Smooth muscle cell (in vitro differentiated cells): ENCODE data around the gene LAMA3. TPM values are rescaled to one million over a fixed set of nuclear protein-coding genes. Genes with fewer than 3 reads are reported as not detected.

Experiments used
- DNase-seq: peaks from one replicate; lab custom pipeline; 2025; ENCODE audit not compliant: unreplicated experiment; lab: John Stamatoyannopoulos, UW
- H2AFZ ChIP-seq: fragments of 200-600 bp; sonication (generic); 2 replicates; pipeline ENCODE4 v1.6.0; 2016; ENCODE audit warnings: antibody characterized with exemption, low read depth, mild to moderate bottlenecking
- H3F3A ChIP-seq: fragments of 200-600 bp; sonication (generic); 2 replicates; pipeline ENCODE4 v1.6.0; 2017; ENCODE audit warnings: antibody characterized with exemption, low read depth
- H3K27ac ChIP-seq: fragments of 200-600 bp; sonication (generic); 2 replicates; pipeline ENCODE4 v1.5.1; 2016; ENCODE audit warnings: low read depth, mild to moderate bottlenecking
- H3K27me3 ChIP-seq: fragments of 200-600 bp; sonication (generic); 2 replicates; pipeline ENCODE4 v1.6.1; 2016; ENCODE audit warnings: low read depth, mild to moderate bottlenecking
- H3K36me3 ChIP-seq: fragments of 200-600 bp; sonication (generic); 2 replicates; pipeline ENCODE4 v1.5.1; 2016; ENCODE audit warnings: low read depth
- H3K4me1 ChIP-seq: fragments of 200-600 bp; sonication (generic); 2 replicates; pipeline ENCODE4 v1.5.1; 2016; ENCODE audit warnings: low read depth
- H3K4me2 ChIP-seq: fragments of 200-600 bp; sonication (generic); 2 replicates; pipeline ENCODE4 v1.6.0; 2016; ENCODE audit warnings: mild to moderate bottlenecking
- H3K4me3 ChIP-seq: fragments of 200-600 bp; sonication (generic); 2 replicates; pipeline ENCODE4 v1.5.1; 2016; ENCODE audit warnings: mild to moderate bottlenecking
- H3K79me2 ChIP-seq: fragments of 200-600 bp; sonication (generic); 2 replicates; pipeline ENCODE4 v1.6.0; 2016; ENCODE audit warnings: low read depth, mild to moderate bottlenecking
- H3K9ac ChIP-seq: fragments of 200-600 bp; sonication (generic); 2 replicates; pipeline ENCODE4 v1.6.0; 2016; ENCODE audit warnings: low read depth
- H3K9me3 ChIP-seq: fragments of 200-600 bp; sonication (generic); replicated peaks from 2 replicates; pipeline ENCODE4 v1.5.1; 2016; ENCODE audit warnings: low read depth
- H4K20me1 ChIP-seq: fragments of 200-600 bp; sonication (generic); 2 replicates; pipeline ENCODE4 v1.6.0; 2016; ENCODE audit warnings: low read depth
- WGBS: methylation state at CpG from one replicate; pipeline ENCODE4 v1.1.7; 2016; ENCODE audit warnings: low lambda C conversion rate; 5-methylcytosine and 5-hydroxymethylcytosine counted together
- polyA plus RNA-seq: library from polyadenylated mRNA; unstranded; fragments of >200 nt; fragmentation: Nextera tagmentation; extraction: Ambion mirVana; gene quantifications from 2 replicates; pipeline ENCODE4 v1.2.1, GENCODE V29; 2016
- total RNA-seq: library from RNA; depleted of rRNA; stranded (reverse); fragments of >200 nt; gene quantifications from 2 replicates; pipeline ENCODE4 v1.2.3, GENCODE V29; 2014
- TF ChIP-seq, protein P1 (sequence below): fragments of 200-600 bp; sonication (generic); IDR thresholded peaks from 2 replicates; pipeline ENCODE4 v1.5.1; 2017; ENCODE audit warnings: borderline replicate concordance, mild to moderate bottlenecking, antibody characterized with exemption; ENCODE audit not compliant: insufficient read depth, poor library complexity, severe bottlenecking

LAMA3 gene
- total and polyA plus RNA-seq, 2 experiments from 2014 or later, result 7.8 to 23.1 TPM

DNA sequence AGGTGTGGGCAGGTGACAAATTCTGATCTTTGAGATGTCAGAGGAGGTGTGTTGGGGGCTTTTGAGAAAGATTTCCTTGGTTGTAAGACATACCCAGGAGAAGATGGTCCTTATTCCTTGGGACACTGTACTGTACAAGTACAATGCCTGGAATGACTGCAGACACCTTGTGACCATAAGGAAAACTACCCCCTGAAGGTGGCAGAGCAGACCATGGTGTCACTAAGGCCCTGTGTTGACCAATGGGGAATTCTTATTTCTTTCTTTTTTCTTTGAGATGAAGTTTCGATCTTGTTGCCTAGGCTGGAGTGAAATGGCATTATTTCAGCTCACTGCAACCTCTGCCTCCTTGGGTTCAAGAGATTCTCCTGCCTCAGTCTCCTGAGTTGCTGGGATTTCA, 22.1 kb upstream of the LAMA3 start:
- Histone ChIP-seq H3K27me3 (peaks cover 63% of the 10 kb centered on the region), H3K79me2 (no peaks in the 10 kb centered on the region), H3K4me1 (no peaks in the 10 kb centered on the region), H3K36me3 (no peaks in the 10 kb centered on the region), H4K20me1 (no peaks in the 10 kb centered on the region), H3K4me3 (no peak overlapping the region), H3K27ac (no peak overlapping the region), H3F3A (no peaks in the 10 kb centered on the region), H3K9me3 (no peaks in the 10 kb centered on the region), H2AFZ (no peak overlapping the region), H3K9ac (no peak overlapping the region), H3K4me2 (no peak overlapping the region)
- TF ChIP-seq, protein P1, sequence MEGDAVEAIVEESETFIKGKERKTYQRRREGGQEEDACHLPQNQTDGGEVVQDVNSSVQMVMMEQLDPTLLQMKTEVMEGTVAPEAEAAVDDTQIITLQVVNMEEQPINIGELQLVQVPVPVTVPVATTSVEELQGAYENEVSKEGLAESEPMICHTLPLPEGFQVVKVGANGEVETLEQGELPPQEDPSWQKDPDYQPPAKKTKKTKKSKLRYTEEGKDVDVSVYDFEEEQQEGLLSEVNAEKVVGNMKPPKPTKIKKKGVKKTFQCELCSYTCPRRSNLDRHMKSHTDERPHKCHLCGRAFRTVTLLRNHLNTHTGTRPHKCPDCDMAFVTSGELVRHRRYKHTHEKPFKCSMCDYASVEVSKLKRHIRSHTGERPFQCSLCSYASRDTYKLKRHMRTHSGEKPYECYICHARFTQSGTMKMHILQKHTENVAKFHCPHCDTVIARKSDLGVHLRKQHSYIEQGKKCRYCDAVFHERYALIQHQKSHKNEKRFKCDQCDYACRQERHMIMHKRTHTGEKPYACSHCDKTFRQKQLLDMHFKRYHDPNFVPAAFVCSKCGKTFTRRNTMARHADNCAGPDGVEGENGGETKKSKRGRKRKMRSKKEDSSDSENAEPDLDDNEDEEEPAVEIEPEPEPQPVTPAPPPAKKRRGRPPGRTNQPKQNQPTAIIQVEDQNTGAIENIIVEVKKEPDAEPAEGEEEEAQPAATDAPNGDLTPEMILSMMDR, result no peak
- WGBS, result 100% methylated on average over 1 of the region's 1 CpG
- DNase-seq, result no peak

DNA sequence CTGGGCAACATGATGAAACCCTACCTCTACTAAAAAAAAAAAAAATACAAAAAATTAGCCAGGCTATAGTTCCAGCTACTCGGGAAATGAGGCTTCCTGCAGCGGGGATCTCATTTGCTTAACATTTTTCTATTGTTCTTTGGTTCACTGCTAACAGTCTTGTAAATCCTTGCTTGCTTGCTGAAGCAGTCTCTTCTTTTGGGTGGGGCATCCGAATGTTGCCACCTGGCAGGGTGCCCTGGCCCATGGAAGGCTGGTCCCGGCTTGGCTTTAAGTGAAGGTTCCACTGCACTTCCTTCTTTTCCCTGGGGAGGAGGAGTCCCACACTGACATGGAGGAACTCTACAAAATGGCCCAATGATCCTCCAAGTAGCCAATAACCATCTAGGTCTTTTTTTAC, 20.5 kb upstream of the LAMA3 start:
- WGBS, result 39% methylated on average over 4 of the region's 4 CpGs
- TF ChIP-seq, protein P1, result no peak
- Histone ChIP-seq H4K20me1 (no peaks in the 10 kb centered on the region), H3K4me3 (no peak overlapping the region), H3F3A (no peaks in the 10 kb centered on the region), H3K27ac (no peak overlapping the region), H3K79me2 (no peaks in the 10 kb centered on the region), H3K9ac (no peak overlapping the region), H3K27me3 (peaks cover 55% of the 10 kb centered on the region), H3K36me3 (no peaks in the 10 kb centered on the region), H2AFZ (no peak overlapping the region), H3K4me2 (no peak overlapping the region), H3K9me3 (no peaks in the 10 kb centered on the region), H3K4me1 (no peaks in the 10 kb centered on the region)
- no peak for DNase-seq

DNA sequence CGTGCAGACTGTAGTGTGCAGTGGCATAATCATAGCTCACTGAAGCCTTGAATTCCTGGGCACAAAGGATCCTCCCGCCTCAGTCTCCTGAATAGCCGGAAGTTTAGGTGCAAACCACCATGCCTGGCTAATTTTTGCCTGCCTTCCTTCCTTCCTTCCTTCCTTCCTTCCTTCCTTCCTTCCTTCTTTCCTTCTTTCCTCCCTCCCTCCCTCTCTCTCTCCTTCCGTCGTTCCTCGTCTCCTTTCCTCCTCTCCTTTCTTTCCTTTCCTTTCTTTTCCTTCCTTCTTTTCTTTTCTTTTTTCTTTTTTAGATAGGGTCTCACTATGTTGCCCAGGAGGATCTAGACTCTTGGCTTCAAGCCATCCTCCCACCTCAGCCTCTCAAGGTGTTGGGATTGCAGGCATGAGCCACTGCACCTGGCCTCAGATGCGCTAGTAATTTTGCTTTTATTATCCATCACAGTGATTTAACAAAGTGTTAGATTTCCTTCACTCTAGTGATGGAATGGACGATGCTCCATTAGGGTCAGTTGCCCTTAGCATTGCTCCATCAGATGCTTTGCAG, 20.0 kb upstream of the LAMA3 start:
- Histone ChIP-seq H2AFZ (no peak overlapping the region), H3K9me3 (no peaks in the 10 kb centered on the region), H4K20me1 (no peaks in the 10 kb centered on the region), H3F3A (no peaks in the 10 kb centered on the region), H3K9ac (no peak overlapping the region), H3K27ac (no peak overlapping the region), H3K79me2 (no peaks in the 10 kb centered on the region), H3K4me2 (no peak overlapping the region), H3K27me3 (peaks cover 49% of the 10 kb centered on the region), H3K36me3 (no peaks in the 10 kb centered on the region), H3K4me1 (no peaks in the 10 kb centered on the region), H3K4me3 (no peak overlapping the region)
- DNase-seq, result no peak
- 75% methylated on average over 8 of the region's 8 CpGs for WGBS
- TF ChIP-seq, protein P1, result no peak

GRCh38 chr18:23669804-23670405, 19.3 kb upstream of the LAMA3 start:
- Histone ChIP-seq H3K4me1 (no peaks in the 10 kb centered on the region), H3K36me3 (no peaks in the 10 kb centered on the region), H3F3A (no peaks in the 10 kb centered on the region), H3K9ac (no peak overlapping the region), H3K9me3 (no peaks in the 10 kb centered on the region), H3K79me2 (no peaks in the 10 kb centered on the region), H3K27ac (no peak overlapping the region), H3K4me3 (no peak overlapping the region), H4K20me1 (no peaks in the 10 kb centered on the region), H3K27me3 (peaks cover 45% of the 10 kb centered on the region), H2AFZ (no peak overlapping the region), H3K4me2 (no peak overlapping the region)
- TF ChIP-seq, protein P1, result no peak
- DNase-seq, result no peak
- WGBS, result 94% methylated on average over 4 of the region's 4 CpGs
